H1 (cell line): ENCODE results near the gene PRKAR2A. TPM values are rescaled to one million over a fixed set of nuclear protein-coding genes. Genes with fewer than 3 reads are reported as not detected.

Experiments used
- CHD7 ChIP-seq: fragments of 300-600 bp; sonication (generic); IDR thresholded peaks from 2 replicates; pipeline ENCODE4 v1.7.1; 2012; ENCODE audit warnings: low read length, moderate library complexity, mild to moderate bottlenecking, inconsistent platforms; ENCODE audit not compliant: insufficient replicate concordance
- CTCF ChIP-seq, 3 experiments: IDR thresholded peaks; 1 replicate in 2 of 3; 2 replicates in 1 of 3; pipeline versions ENCODE4 v1.5.1 to v1.6.1; 2011; ENCODE audit warnings: low read length in 3 of 3, mild to moderate bottlenecking in 3 of 3, inconsistent platforms in 2 of 3, low read depth in 1 of 3, moderate library complexity in 1 of 3; ENCODE audit not compliant: insufficient read depth in 1 of 3; ENCODE audit errors: control extremely low read depth in 1 of 3
- HDAC2 ChIP-seq, 2 experiments: fragments of 300-600 bp in 1 of 2; sonication (generic) in 1 of 2; IDR thresholded peaks; 2 replicates each; pipeline ENCODE4 v1.6.1; 2011 to 2012; ENCODE audit warnings: low read depth in 2 of 2, low read length in 2 of 2, mild to moderate bottlenecking in 2 of 2, moderate library complexity in 2 of 2, borderline replicate concordance in 1 of 2, inconsistent platforms in 1 of 2
- RBBP5 ChIP-seq: IDR thresholded peaks from 2 replicates; pipeline ENCODE4 v1.7.1; 2012; ENCODE audit warnings: low read depth, mild to moderate bottlenecking, inconsistent platforms, low read length, moderate library complexity, borderline replicate concordance
- SIX5 ChIP-seq: IDR thresholded peaks from 2 replicates; pipeline ENCODE4 v1.6.1; 2011; ENCODE audit warnings: mild to moderate bottlenecking, low read depth, low read length
- SP1 ChIP-seq: IDR thresholded peaks from 2 replicates; pipeline ENCODE4 v1.6.1; 2011; ENCODE audit warnings: low read depth, low read length
- TBP ChIP-seq: IDR thresholded peaks from 2 replicates; pipeline ENCODE4 v1.6.1; 2011; ENCODE audit warnings: low read depth, low read length, improper control_type of control experiment
- polyA plus RNA-seq, 7 experiments: library from polyadenylated mRNA; depleted of rRNA in 3 of 7; stranded (reverse) in 5 of 7; unstranded in 2 of 7; fragments of >200 nt in 5 of 7; fragments of 200-250 nt in 2 of 7; gene quantifications; 1 replicate in 5 of 7; 2 replicates in 1 of 7; 4 replicates in 1 of 7; pipeline versions ENCODE4 v1.2.1 to v1.2.3, GENCODE V29; 2011 to 2013; ENCODE audit warnings: missing spikeins in 2 of 7, mixed read lengths in 2 of 7
- total RNA-seq: library from RNA; stranded (reverse); fragmentation: NEBNext Ultra II Directional; extraction: Animal tissue kit (Norgen Biotek cat#: 25700); gene quantifications from 2 replicates; pipeline ENCODE4 v1.2.1, GENCODE V29; 2021

The PRKAR2A gene
- total and polyA plus RNA-seq, 2 of the 8 experiments (the other 6 are each of a cell fraction or from before 2014, with no cell fraction given), result 6.3 to 42.4 TPM

- TF ChIP-seq CHD7, result no peak
- TF ChIP-seq SP1, result no peak
- TF ChIP-seq SIX5, result no peak
- no peak for TF ChIP-seq CTCF (IDR thresholded peaks at IDR 0.05; ENCODE audit: control extremely low read depth in 1 of 3, insufficient read depth in 1 of 3, low read depth in 1 of 3, low read length in 3 of 3)
- no peak for TF ChIP-seq RBBP5
- TF ChIP-seq HDAC2 (IDR thresholded peaks at IDR 0.05; ENCODE audit: borderline replicate concordance in 1 of 2, low read depth in 2 of 2, low read length in 2 of 2), result peak in 1 of 2 experiments; percentile 44; a peak in 1 of 4 replicates
- no peak for TF ChIP-seq TBP
Observed at GRCh38 chr3:48702320-48702920, 145.3 kb downstream of the PRKAR2A start (continued).
